Stomach smooth muscle (tissue), 2 donors: ENCODE measurements around the gene CASTOR1.

Experiments
- H3K27ac ChIP-seq: one replicate; pipeline ENCODE4 v1.7.0; 2013; ENCODE audit warnings: mild to moderate bottlenecking, low read length, inconsistent platforms
- H3K27me3 ChIP-seq, 2 donors: one replicate each; pipeline ENCODE4 v1.7.0; 2013; ENCODE audit warnings: low read length in 2 of 2; ENCODE audit not compliant: insufficient read depth in 2 of 2, control insufficient read depth in 1 of 2
- H3K36me3 ChIP-seq, 2 donors: one replicate each; pipeline ENCODE4 v1.7.0; 2013; ENCODE audit warnings: low read length in 2 of 2; ENCODE audit not compliant: control insufficient read depth in 2 of 2, insufficient read depth in 2 of 2
- H3K4me1 ChIP-seq: one replicate; pipeline ENCODE4 v1.7.0; 2013; ENCODE audit warnings: low read length; ENCODE audit not compliant: control insufficient read depth, insufficient read depth
- H3K4me3 ChIP-seq, 2 donors: one replicate each; pipeline ENCODE4 v1.7.0; 2013; ENCODE audit warnings: low read length in 2 of 2
- H3K9ac ChIP-seq, 2 donors: one replicate each; pipeline ENCODE4 v1.7.0; 2013; ENCODE audit warnings: low read length in 2 of 2, mild to moderate bottlenecking in 1 of 2
- H3K9me3 ChIP-seq, 2 donors: one replicate each; pipeline ENCODE4 v1.7.0; 2013; ENCODE audit warnings: low read length in 2 of 2; ENCODE audit not compliant: control insufficient read depth in 2 of 2
- donor health status: healthy.
- donor health status: Pancreatic carcinoma.

CASTOR1 gene

DNA sequence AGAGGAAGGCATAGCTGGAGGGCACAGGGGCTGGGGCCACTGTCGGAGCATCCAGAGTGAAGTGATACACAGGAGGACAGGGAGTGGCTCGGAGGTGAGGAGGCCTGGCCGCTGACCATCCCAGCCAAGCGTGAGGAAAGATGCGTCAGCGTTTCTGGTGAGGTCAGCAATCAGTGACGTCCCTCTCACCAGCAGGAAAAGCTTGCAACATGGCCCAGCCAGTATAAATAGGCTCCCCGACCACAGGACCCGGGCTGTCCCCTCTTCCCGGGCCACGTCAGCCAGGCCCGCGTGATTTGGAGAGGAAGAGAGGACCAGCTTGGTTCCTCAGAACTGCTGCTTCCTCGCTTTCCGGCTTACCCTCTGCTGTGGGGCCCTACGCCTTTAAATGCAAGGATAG, 18.5 kb downstream of the CASTOR1 start:
- Histone ChIP-seq H3K27ac (no peak overlapping the region), H3K4me3 (no peak overlapping the region), H3K27me3 (no peaks in the 10 kb centered on the region), H3K9me3 (no peaks in the 10 kb centered on the region), H3K9ac (no peak overlapping the region), H3K36me3 (no peaks in the 10 kb centered on the region), H3K4me1 (no peaks in the 10 kb centered on the region)

DNA sequence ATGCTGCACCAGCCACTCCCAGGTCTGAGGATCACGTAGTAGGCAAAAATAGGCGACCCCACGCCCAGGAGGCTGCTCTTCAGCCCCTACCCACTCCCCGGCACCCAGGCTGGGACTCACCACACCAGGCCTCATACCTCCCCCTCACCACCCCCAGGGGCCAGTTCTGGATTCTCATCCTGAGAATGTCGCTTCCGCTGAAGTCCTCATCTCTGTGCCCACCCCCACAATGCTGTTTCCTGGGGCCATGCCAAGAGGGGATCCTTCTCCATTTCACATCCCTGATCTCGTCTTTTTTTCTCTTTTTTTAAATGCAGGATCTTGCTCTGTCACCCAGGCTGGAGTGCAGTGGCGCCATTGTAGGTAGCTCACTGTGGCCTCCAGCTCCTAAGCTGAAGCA, 21.0 kb downstream of the CASTOR1 start:
- no peaks in the 10 kb centered on the region for H3K9me3 ChIP-seq
- no peak overlapping the region for H3K27ac ChIP-seq
- no peak overlapping the region for H3K4me3 ChIP-seq
- no peaks in the 10 kb centered on the region for H3K36me3 ChIP-seq
- H3K4me1 ChIP-seq: no peaks in the 10 kb centered on the region
- no peaks in the 10 kb centered on the region for H3K27me3 ChIP-seq
- no peak overlapping the region for H3K9ac ChIP-seq

DNA sequence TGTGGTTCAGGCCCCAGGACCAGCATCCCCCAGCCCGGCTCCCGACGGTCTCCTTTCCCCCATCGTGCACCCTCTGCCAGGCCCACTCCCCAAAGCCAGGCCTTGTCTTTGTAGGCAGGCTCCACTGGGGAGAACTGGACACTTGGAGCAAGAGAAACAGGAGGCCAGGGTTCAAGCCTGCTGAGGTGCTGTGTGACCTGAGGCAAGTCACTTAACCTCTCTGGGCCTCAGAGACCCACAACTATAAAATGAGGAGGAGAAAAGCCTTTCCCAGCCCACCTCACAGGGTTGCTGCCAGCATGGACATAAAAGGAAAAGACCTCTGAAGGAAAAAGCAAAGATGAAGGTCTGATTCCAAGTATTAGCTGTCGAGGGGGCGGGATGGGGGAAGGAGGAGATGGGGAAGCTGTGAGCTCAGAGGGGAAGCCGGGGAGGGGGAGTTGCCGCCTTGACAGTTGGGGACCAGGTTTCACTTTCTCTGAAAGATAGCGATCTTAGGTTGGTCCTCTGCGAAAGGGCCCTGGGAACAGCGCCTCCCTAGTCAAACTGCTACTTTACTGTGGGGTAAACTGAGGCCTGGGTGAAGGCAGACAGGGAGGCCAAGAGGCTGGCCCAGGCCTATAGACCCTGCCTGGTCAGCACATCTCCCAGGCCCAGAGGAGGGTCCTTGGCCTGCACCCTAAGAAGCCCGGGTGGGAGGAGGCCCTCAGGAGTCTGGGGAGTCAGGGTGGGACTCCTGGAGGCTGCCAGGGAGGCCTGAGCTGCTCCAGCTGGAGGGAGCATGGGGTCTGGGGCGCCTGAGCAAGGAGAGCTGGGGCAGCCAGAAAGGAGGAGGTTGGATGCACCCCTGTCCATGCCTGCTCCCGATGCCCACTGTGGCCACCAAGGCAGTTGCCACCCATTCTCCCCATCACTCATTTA, 21.7 kb downstream of the CASTOR1 start:
- Histone ChIP-seq H3K27me3 (no peaks in the 10 kb centered on the region), H3K9ac (no peak overlapping the region), H3K36me3 (no peaks in the 10 kb centered on the region), H3K4me1 (peaks cover 5% of the 10 kb centered on the region), H3K4me3 (no peak overlapping the region), H3K27ac (no peak overlapping the region), H3K9me3 (no peaks in the 10 kb centered on the region)

DNA sequence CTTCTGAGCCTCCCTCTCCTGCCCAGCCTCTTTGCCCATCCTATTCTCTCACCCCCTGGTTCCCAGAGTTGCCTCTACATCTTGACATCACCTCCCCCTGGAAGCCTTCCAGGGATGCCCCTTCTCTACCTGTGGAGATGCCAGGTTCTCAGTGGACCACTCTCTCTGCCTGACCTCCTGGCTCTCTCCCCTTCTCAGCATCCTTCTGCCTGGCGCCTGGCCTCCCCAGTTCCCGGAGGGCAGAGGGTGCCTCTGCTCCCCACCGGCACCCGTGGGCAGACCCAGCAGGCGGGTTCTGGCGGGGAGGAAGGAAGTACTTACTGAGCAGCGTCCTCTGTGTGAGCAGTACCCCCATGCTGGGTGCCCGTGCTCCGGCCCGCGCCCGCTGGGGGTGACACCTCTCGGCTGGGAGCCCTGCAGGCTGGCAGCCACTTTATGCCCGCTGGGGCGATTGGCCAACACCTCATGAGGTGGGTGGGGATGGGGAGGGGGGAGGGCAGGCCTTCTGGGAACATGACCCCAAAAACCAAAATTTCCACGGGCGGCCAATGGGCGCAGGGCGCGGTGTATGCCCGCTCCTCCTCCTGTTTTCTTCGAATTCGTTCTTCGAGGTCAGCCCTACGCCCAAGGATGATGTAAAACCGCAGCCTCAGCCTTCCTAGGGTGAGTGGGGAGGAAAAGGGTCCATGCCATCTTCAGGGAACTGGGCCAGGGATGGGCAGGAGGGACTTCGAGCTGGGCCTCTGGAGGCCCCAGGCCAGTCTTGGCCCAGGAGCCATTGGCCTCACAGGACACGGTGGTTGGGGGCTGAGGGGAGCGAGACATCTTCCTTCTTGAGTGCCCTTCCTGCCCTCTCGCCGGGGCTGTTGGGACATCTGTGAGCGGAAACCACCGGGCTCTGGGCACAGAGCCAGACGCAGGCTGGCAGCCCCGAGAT, 22.6 kb downstream of the CASTOR1 start, which contains the start of gene OSM:
Gene OSM (minus strand): TSS at position 407 of the 937 bp plus-strand sequence. CDS start 52 bp downstream, at position 355.
- no peaks in the 10 kb centered on the region for H3K9me3 ChIP-seq
- peaks cover 5% of the 10 kb centered on the region for H3K4me1 ChIP-seq
- H3K9ac ChIP-seq: peak within 1 kb of the TSS in 1 of 2 donors; percentile 27
- H3K27ac ChIP-seq: no peak within 1 kb of the TSS
- peaks cover under 1 to 3% of the 10 kb centered on the region in 2 donors for H3K27me3 ChIP-seq
- no peaks in the 10 kb centered on the region for H3K36me3 ChIP-seq
- H3K4me3 ChIP-seq: peak within 1 kb of the TSS in 1 of 2 donors; percentile 40

DNA sequence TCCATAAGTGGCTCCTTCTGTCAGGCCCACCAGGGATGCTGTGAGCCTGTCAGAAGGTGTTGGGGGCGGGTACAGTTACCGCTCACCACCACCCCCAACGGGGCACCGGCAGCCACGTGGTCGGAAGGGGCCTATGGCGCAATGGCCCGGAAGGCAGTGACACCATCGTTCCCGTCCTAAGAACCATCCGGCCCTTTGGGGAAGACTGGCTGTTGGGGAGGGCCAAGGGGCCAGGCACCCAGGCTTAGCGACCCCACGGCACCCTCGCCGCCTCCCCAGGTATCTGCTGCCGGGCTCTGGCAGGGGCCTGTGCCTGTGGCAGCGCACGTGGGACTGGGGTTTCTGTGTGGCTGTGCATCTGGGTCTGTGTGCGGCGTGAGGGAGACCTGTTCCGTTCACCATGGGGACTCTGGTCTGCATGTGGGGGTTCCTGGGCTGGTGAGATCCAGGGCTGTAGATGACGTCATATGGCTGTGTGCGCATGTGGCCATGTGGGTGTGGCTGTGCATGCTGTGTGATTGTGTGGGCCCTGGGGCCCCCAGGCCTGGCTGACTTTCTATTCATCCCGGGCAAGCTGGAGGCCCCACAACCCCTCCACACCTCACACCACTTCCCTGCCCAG, 23.4 kb downstream of the CASTOR1 start:
- no peak overlapping the region for H3K27ac ChIP-seq
- H3K9ac ChIP-seq: peak overlapping the region in 1 of 2 donors; percentile 27
- H3K36me3 ChIP-seq: no peaks in the 10 kb centered on the region
- peak overlapping the region in 1 of 2 donors; percentile 29 for H3K4me3 ChIP-seq
- H3K9me3 ChIP-seq: no peaks in the 10 kb centered on the region
- peaks cover 3 to 4% of the 10 kb centered on the region in 2 donors for H3K27me3 ChIP-seq
- peaks cover 5% of the 10 kb centered on the region for H3K4me1 ChIP-seq

DNA sequence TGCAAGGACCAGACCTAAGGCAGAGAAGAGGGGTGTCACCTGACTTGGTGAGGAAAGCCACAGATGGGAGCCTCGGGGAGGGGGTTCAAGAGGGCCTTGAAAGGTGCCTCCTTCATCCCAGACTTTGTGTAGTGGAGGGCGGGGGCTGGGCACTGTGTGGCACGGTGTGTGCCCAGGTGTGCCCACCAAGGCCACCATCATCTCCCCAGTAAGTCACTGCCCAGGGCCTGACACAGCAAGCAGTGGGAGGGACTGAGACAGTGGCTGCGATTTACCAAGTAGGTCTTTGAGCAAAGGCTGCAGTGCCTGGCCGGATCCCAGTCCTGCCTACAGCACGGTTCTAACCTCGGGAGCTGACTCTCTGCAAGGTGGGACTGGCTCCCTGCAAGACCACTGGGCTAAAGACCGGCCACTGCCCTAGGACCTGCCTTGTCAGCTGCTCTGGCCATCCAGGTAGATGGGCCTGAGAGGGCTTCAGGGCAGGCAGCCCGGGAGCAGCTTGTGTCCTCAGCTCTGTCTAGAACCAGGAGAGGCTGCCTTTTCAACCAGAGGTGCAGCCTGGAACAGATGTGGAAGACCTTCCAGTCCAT, 24.1 kb downstream of the CASTOR1 start:
- Histone ChIP-seq H3K4me1 (peaks cover 5% of the 10 kb centered on the region), H3K9me3 (no peaks in the 10 kb centered on the region), H3K9ac (no peak overlapping the region), H3K27ac (no peak overlapping the region), H3K36me3 (no peaks in the 10 kb centered on the region), H3K4me3 (no peak overlapping the region), H3K27me3 (peaks cover 3 to 4% of the 10 kb centered on the region in 2 donors)

DNA sequence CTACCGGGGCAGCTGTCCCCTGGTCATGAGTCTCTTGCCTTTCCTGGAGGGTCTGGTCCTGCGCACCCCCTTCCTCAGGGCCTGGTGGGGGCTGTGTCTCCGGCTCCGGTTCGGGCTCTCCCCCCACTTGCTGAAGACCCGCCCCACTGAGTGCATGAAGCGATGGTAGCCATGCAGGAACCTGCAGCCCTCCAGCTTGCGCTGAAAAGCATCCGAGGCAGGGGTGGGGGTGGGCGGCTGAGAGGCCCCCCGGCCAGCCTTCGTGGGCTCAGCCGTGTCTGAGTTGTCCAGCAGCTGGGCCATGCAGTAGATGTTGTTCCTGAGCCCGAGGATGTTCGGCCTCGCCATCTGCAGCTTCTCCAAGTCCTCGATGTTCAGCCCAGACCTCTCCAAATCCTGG, 25.4 kb downstream of the CASTOR1 start:
- no peaks in the 10 kb centered on the region for H3K36me3 ChIP-seq
- H3K27me3 ChIP-seq: peaks cover 3 to 4% of the 10 kb centered on the region in 2 donors
- no peak overlapping the region for H3K27ac ChIP-seq
- no peak overlapping the region for H3K9ac ChIP-seq
- no peak overlapping the region for H3K4me3 ChIP-seq
- no peaks in the 10 kb centered on the region for H3K9me3 ChIP-seq
- H3K4me1 ChIP-seq: peaks cover 5% of the 10 kb centered on the region

DNA sequence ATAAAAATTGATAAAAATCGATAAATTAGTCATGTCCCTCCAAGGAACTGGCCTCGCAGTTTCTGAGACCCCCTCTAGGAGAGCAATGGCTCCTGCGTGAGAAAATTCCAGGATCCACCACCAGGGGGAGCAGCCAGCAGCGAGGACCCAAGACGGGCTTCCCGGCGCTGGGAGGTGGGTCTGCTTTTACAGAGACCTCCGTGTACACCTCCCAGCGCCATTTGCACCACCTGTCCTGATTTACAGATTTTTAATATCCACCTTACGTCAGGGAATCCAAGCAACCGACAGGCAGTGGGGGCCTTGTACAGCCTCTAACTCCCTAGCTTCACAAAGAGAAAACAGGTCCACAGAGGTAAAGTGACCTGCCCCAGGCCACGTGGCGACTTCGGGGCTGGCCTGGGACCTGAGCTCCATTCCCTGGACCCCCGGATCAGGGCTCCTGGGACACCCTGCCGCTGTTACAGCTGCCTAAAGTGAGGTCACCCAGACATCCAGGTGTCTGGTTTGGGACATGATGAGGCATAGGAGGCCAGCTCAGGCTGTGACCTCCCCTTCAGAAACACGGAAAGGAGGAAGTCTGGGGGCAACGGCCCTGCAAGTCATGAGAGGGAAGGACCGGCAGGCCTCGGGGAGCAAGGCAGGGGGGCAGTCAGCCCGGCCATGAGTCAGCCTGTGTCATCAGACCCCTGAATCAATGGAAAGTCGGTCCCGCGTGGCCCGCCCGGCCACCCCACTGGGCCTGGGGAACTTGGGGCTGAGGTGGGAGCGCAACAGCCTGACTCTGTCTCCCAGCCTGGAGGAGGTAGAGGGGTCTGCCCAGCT, 26.2 kb downstream of the CASTOR1 start:
- Histone ChIP-seq H3K9ac (peak overlapping the region in 1 of 2 donors; percentile 42), H3K27ac (no peak overlapping the region), H3K27me3 (peaks cover 3 to 4% of the 10 kb centered on the region in 2 donors), H3K36me3 (no peaks in the 10 kb centered on the region), H3K4me1 (peaks cover 5% of the 10 kb centered on the region), H3K4me3 (peak overlapping the region; percentile 50 to 60), H3K9me3 (no peaks in the 10 kb centered on the region)

DNA sequence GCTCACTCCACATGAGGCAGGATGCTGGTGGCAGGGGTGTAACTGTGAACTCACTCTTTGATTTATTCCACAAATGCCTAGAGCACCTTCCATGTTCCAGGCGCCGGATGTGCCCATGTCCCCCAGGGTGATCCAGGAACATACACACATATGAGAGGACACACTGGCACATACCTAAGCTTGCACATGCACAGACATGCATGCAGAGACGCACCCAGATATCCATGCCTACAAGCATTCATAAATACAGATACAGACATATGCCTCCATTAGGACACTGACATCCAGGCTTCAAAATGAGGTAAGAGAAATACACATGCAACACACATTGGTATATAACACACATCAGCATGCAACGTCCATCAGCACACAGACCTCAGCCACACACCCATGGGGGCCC, 27.2 kb downstream of the CASTOR1 start:
- Histone ChIP-seq H3K4me1 (peaks cover 5% of the 10 kb centered on the region), H3K9ac (no peak overlapping the region), H3K4me3 (no peak overlapping the region), H3K27me3 (peaks cover 3 to 4% of the 10 kb centered on the region in 2 donors), H3K36me3 (no peaks in the 10 kb centered on the region), H3K9me3 (no peaks in the 10 kb centered on the region), H3K27ac (no peak overlapping the region)
